GM12873 (cell line): ENCODE measurements around the gene PRKG1.

ENCODE experiments used
- TF ChIP-seq, protein P1 (sequence below): IDR thresholded peaks from 2 replicates; pipeline ENCODE4 v1.5.1; 2012; ENCODE audit warnings: low read depth, mild to moderate bottlenecking, moderate library complexity, low read length, control low read depth; ENCODE audit not compliant: insufficient read depth; ENCODE audit errors: missing control alignments

The PRKG1 gene

DNA sequence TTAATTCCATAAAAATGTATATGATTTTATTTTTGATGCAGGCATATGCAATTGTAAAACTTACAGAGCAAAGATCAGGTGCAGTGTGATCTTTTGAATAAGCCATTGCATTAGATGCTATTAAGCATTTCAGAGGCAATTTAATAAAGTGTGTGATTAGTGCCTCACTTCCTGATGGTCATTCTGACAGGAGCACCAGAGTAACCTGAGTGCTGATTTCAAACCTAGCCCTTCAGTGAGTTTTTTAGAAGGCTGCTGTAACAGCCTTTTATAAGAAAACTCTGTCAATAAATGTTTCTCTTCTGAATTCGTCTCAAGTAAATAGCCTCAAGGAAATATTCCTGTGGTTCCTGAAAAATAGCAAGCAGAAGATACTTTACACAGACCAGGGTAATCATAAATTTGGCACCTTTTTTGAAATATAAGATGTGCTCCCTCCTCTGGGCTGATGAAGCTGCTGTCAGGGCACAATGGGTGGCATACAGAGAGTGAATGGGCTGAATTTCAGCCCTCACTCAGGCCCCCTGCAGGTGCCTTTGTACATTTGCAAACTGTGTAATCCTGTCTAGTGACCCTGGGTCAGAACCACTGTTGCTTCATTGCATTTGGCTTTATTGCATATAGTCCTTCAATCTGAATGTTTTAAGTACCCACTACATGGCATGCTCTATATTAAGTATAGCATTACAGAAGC, 818.8 kb downstream of the PRKG1 start:
- TF ChIP-seq, protein P1, sequence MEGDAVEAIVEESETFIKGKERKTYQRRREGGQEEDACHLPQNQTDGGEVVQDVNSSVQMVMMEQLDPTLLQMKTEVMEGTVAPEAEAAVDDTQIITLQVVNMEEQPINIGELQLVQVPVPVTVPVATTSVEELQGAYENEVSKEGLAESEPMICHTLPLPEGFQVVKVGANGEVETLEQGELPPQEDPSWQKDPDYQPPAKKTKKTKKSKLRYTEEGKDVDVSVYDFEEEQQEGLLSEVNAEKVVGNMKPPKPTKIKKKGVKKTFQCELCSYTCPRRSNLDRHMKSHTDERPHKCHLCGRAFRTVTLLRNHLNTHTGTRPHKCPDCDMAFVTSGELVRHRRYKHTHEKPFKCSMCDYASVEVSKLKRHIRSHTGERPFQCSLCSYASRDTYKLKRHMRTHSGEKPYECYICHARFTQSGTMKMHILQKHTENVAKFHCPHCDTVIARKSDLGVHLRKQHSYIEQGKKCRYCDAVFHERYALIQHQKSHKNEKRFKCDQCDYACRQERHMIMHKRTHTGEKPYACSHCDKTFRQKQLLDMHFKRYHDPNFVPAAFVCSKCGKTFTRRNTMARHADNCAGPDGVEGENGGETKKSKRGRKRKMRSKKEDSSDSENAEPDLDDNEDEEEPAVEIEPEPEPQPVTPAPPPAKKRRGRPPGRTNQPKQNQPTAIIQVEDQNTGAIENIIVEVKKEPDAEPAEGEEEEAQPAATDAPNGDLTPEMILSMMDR, result peak; percentile 53

DNA sequence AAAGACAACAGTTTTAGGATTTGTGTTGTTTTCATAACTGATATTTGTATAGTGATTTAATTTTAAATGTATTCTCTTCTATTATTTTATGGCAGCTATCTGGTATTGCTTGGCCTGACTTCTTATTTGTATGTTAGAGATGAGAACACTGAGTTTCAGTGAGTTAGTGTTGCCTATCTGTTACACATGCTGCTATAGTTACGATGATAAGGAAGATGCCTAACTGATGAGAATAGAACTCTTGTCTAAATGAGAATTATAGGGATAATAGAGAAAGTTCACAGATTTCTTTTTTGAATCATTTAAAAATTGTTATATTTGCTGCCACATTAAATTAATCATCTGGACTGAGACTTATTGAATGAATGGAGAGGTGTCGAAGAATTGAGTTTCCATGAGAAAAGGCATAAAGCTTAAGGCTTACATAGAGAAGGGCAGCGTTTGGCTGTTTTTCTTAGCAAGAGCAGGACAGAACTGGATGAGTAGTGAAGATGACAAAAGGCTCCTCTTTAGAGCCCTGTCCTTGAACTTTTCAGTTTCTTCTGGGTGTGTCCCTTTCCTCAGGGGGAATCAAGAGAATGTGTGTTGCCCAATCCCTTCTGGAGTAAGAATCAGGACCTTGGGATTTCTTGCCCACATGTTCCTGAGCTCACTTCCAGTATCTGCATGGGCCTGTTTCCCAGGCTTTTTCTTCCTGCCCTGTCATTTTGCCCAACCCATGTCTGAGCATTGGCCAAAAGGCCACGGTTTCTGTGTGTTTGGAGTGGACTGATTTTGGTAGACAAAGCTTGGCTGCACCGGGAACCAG, 820.7 kb downstream of the PRKG1 start:
- TF ChIP-seq, protein P1, result no peak

DNA sequence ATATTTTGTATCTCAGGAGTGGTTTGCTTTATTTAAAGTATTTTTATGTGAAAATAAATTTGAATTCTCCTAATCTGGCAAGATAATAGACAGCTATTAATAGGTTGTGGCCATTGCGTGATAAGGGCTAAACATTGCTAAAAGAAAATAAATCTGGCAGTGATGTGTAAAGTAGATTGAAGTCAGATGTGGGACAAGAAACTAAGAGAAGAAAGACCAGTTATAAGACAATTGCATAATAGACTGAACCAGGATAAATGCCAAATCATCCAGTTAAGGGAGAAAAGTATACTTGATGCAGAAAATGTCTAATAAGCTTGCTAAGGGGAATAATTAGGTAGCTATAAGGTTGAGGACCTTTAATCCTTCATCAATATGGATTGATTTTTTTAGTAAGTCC, 822.6 kb downstream of the PRKG1 start:
- TF ChIP-seq, protein P1, result no peak

DNA sequence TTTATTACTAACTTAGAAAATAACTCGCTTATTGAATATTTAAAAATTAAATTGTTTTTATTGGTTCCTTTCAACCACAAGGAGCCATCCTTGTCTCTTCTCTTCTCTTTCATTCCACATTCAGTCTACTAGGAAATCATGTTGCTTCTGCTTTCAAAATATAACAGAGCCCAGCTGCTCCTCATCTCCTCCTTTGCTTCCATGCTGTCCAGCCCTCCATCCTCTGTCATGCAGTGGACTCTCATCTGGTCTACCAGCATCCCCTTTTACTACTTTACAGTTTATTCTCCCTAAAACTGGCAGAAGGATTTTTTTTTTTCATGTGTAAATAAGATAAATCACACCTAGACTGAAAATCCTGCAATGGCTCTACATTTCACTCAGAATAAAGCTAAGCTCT, 823.3 kb downstream of the PRKG1 start:
- TF ChIP-seq, protein P1, result no peak

DNA sequence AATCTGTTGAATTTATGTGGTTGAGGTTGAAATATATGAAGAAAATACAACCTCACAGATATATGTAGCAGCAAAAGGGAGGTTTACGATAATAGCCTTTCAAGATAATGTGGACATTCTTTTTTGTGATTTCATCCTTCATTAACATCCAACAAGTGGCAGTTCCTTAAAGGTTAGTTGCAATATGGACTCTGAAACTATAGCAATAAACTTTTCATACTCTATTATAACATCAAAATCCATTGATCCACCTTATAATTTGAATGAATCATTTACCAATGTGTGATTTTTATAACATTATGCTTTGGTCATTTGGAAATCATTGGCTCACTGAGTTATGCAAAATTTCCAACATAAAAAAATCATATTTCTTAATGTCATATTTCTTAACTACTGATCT, 825.9 kb downstream of the PRKG1 start:
- TF ChIP-seq, protein P1, result no peak

DNA sequence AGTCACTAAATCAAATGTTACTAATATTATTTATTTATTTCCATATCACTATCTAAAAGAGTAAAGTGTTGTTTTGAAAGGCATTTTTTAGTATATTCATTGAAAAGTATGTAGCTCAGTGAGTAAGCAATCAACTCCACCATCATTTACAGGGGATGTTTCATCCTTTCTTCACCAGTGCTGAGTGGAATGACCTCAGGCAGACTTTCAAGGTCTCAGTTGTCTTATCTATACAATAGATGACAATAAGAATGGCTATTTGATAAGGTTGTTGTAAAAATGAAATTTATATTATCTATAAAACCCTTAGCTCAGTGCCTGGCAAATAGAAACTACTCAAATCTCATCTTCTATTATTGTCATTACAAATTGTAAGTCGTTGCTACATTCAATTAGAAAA, 829.4 kb downstream of the PRKG1 start:
- TF ChIP-seq, protein P1, result no peak

DNA sequence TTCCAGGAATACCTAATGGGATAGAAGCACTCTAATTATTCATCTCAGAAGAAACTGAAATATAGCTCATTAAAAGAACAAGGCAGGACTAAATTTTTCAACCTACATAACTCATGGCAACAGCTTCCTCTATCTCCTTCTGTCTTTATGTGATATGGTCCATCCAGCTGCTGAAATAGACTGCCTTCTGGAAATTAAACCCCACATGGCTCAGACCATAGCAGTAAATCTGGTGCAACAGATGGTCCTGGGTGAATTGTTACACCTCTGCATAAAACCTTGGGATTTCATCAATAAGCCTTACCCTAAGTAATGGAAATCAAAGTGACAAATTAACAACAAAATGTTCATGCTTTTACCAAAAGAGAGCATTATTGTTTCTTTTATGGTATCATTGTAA, 830.7 kb downstream of the PRKG1 start:
- TF ChIP-seq, protein P1, result no peak
